ENCODE results near the gene KCNG3. TPM values are rescaled to one million over a fixed set of nuclear protein-coding genes. Genes with fewer than 3 reads are reported as not detected.

The KCNG3 gene
- total RNA-seq, 2 experiments from 2014 or later = 1.5 to 2.1 TPM

- peak overlapping the region; percentile 71 for H3K4me3 Mint-ChIP-seq
- H3K36me3 Mint-ChIP-seq (ENCODE audit: low read depth) = no peaks in the 10 kb centered on the region
- CTCF ChIA-PET = interaction anchor here (0.8 to 3.9 kb wide), 4 partner anchors 133 to 171 kb away, joined by 3 to 32 read pairs (median 3); no protein-coding TSS in a partner anchor
- no peak for TF ChIP-seq CTCF (IDR thresholded peaks at IDR 0.05)
- H3K27me3 Mint-ChIP-seq = peaks cover 6% of the 10 kb centered on the region
- DNase-seq = peak; percentile 67
- H3K27ac Mint-ChIP-seq = no peak overlapping the region
- no peaks in the 10 kb centered on the region for H3K9me3 Mint-ChIP-seq
- POLR2A ChIA-PET = interaction anchor here (0.7 to 1.7 kb wide), 4 partner anchors 11 to 168 kb away, joined by 3 to 6 read pairs (median 5); no protein-coding TSS in a partner anchor
- intact Hi-C loops (cut with micrococcal nuclease) = no loop called here
- peak; percentile 43 for ATAC-seq
- peaks cover 17% of the 10 kb centered on the region for H3K4me1 Mint-ChIP-seq (ENCODE audit: low read depth)
These were observed 903 bp downstream of the KCNG3 start for GRCh38 chr2:42492691-42493467.

- TF ChIP-seq CTCF (IDR thresholded peaks at IDR 0.05) = no peak
- ATAC-seq (no peak), DNase-seq (no peak)
- no peaks in the 10 kb centered on the region for H3K36me3 Mint-ChIP-seq (ENCODE audit: low read depth)
- CTCF ChIA-PET = interaction anchor here (1.4 kb wide), 1 partner anchor 175 kb away, joined by 5 read pairs; no protein-coding TSS in a partner anchor
- no peak overlapping the region for H3K4me3 Mint-ChIP-seq
- POLR2A ChIA-PET = no interaction called here
- intact Hi-C loops (cut with micrococcal nuclease) = no loop called here
- no peaks in the 10 kb centered on the region for H3K9me3 Mint-ChIP-seq
- peaks cover 13% of the 10 kb centered on the region for H3K4me1 Mint-ChIP-seq (ENCODE audit: low read depth)
- no peak overlapping the region for H3K27ac Mint-ChIP-seq
- peaks cover 5% of the 10 kb centered on the region for H3K27me3 Mint-ChIP-seq
These were observed 5.5 kb downstream of the KCNG3 start for GRCh38 chr2:42488297-42488696.

GRCh38 chr2:42486145-42486906 lies 7.5 kb downstream of the KCNG3 start:
- H3K27me3 Mint-ChIP-seq = no peaks in the 10 kb centered on the region
- no peaks in the 10 kb centered on the region for H3K9me3 Mint-ChIP-seq
- DNase-seq (no peak), ATAC-seq (no peak)
- H3K4me1 Mint-ChIP-seq (ENCODE audit: low read depth) = peaks cover 7% of the 10 kb centered on the region
- no peak overlapping the region for H3K4me3 Mint-ChIP-seq
- ChIA-PET POLR2A (interaction anchor here (1.2 kb wide), 1 partner anchor 12 kb away, joined by 3 read pairs; no protein-coding TSS in a partner anchor), CTCF (interaction anchor here (1.3 to 1.5 kb wide), 2 partner anchors 177 to 183 kb away, joined by 3 to 5 read pairs; no protein-coding TSS in a partner anchor)
- no peaks in the 10 kb centered on the region for H3K36me3 Mint-ChIP-seq (ENCODE audit: low read depth)
- intact Hi-C loops (cut with micrococcal nuclease) = no loop called here
- TF ChIP-seq CTCF (IDR thresholded peaks at IDR 0.05) = no peak
- no peak overlapping the region for H3K27ac Mint-ChIP-seq

- Mint-ChIP-seq H3K9me3 (no peaks in the 10 kb centered on the region), H3K27ac (no peak overlapping the region), H3K4me3 (no peak overlapping the region), H3K27me3 (no peaks in the 10 kb centered on the region), H3K4me1 (ENCODE audit: low read depth) (peaks cover 4% of the 10 kb centered on the region), H3K36me3 (ENCODE audit: low read depth) (no peaks in the 10 kb centered on the region)
- no peak for TF ChIP-seq CTCF (IDR thresholded peaks at IDR 0.05)
- POLR2A ChIA-PET = no interaction called here
- CTCF ChIA-PET = no interaction called here
- ATAC-seq = no peak
- intact Hi-C loops (cut with micrococcal nuclease) = no loop called here
- DNase-seq = no peak
These were observed 13.4 kb downstream of the KCNG3 start for GRCh38 chr2:42480402-42480801.
